HEK293 (cell line): ENCODE data around the gene B3GNT3.

ENCODE experiments used
- INSM2 ChIP-seq: fragments of 450-650 bp; formaldehyde crosslinking; IDR thresholded peaks from 2 replicates; pipeline ENCODE4 v1.5.1; 2016; ENCODE audit warnings: missing biosample characterization, missing genetic modification characterization
- MYNN ChIP-seq: fragments of 450-650 bp; formaldehyde crosslinking; IDR thresholded peaks from 2 replicates; pipeline ENCODE4 v1.5.1; 2016; ENCODE audit warnings: missing biosample characterization, missing genetic modification characterization, borderline replicate concordance
- RBAK ChIP-seq: fragments of 450-650 bp; formaldehyde crosslinking; IDR thresholded peaks from 2 replicates; pipeline ENCODE4 v1.5.1; 2016; ENCODE audit warnings: missing biosample characterization, missing genetic modification characterization
- SCRT2 ChIP-seq: fragments of 450-650 bp; formaldehyde crosslinking; IDR thresholded peaks from 2 replicates; pipeline ENCODE4 v1.5.1; 2016; ENCODE audit warnings: missing biosample characterization, missing genetic modification characterization
- ZBTB44 ChIP-seq: fragments of 450-650 bp; IDR thresholded peaks from 2 replicates; pipeline ENCODE4 v1.5.1; 2018; ENCODE audit warnings: missing biosample characterization, mild to moderate bottlenecking, missing genetic modification characterization
- ZFP69B ChIP-seq: fragments of 450-650 bp; formaldehyde crosslinking; IDR thresholded peaks from 2 replicates; pipeline ENCODE4 v1.5.1; 2016; ENCODE audit warnings: missing biosample characterization, missing genetic modification characterization
- ZNF10 ChIP-seq: fragments of 450-650 bp; formaldehyde crosslinking; IDR thresholded peaks from 2 replicates; pipeline ENCODE4 v1.5.1; 2017; ENCODE audit warnings: missing biosample characterization, missing genetic modification characterization
- ZNF155 ChIP-seq: fragments of 450-650 bp; formaldehyde crosslinking; IDR thresholded peaks from 2 replicates; pipeline ENCODE4 v1.5.1; 2016; ENCODE audit warnings: missing biosample characterization, missing genetic modification characterization
- ZNF175 ChIP-seq: fragments of 450-650 bp; formaldehyde crosslinking; IDR thresholded peaks from 2 replicates; pipeline ENCODE4 v1.5.1; 2016; ENCODE audit warnings: missing biosample characterization, missing genetic modification characterization
- ZNF2 ChIP-seq: fragments of 450-650 bp; formaldehyde crosslinking; IDR thresholded peaks from 2 replicates; pipeline ENCODE4 v1.5.1; 2016; ENCODE audit warnings: missing biosample characterization, missing genetic modification characterization
- ZNF24 ChIP-seq: fragments of 450-650 bp; formaldehyde crosslinking; IDR thresholded peaks from 2 replicates; pipeline ENCODE4 v1.5.1; 2016; ENCODE audit warnings: missing biosample characterization, missing genetic modification characterization
- ZNF26 ChIP-seq: fragments of 450-650 bp; formaldehyde crosslinking; IDR thresholded peaks from 2 replicates; pipeline ENCODE4 v1.5.1; 2016; ENCODE audit warnings: missing biosample characterization, missing genetic modification characterization
- ZNF274 ChIP-seq, 2 experiments: fragments of 200-500 bp in 1 of 2; fragments of 450-650 bp in 1 of 2; sonication (Bioruptor generic) in 1 of 2; formaldehyde crosslinking in 1 of 2; IDR thresholded peaks; 2 replicates each; pipeline versions ENCODE4 v1.5.1 to v1.6.1; 2014 to 2016; ENCODE audit warnings: borderline replicate concordance in 1 of 2, inconsistent platforms in 1 of 2, low read length in 1 of 2, missing biosample characterization in 1 of 2, missing genetic modification characterization in 1 of 2
- ZNF350 ChIP-seq: fragments of 450-650 bp; formaldehyde crosslinking; IDR thresholded peaks from 2 replicates; pipeline ENCODE4 v1.5.0; 2017; ENCODE audit warnings: missing biosample characterization, mild to moderate bottlenecking, missing genetic modification characterization
- ZNF404 ChIP-seq: fragments of 450-650 bp; formaldehyde crosslinking; IDR thresholded peaks from 2 replicates; pipeline ENCODE4 v1.5.1; 2017; ENCODE audit warnings: missing biosample characterization, missing genetic modification characterization
- ZNF416 ChIP-seq: fragments of 450-650 bp; formaldehyde crosslinking; IDR thresholded peaks from 2 replicates; pipeline ENCODE4 v1.5.1; 2016; ENCODE audit warnings: missing biosample characterization, missing genetic modification characterization
- ZNF510 ChIP-seq: fragments of 450-650 bp; formaldehyde crosslinking; IDR thresholded peaks from 2 replicates; pipeline ENCODE4 v1.5.1; 2018; ENCODE audit warnings: mild to moderate bottlenecking, missing genetic modification characterization, missing biosample characterization; ENCODE audit not compliant: insufficient replicate concordance
- ZNF521 ChIP-seq: fragments of 450-650 bp; formaldehyde crosslinking; IDR thresholded peaks from 2 replicates; pipeline ENCODE4 v1.5.1; 2017; ENCODE audit warnings: missing biosample characterization, mild to moderate bottlenecking, missing genetic modification characterization
- ZNF555 ChIP-seq: fragments of 450-650 bp; formaldehyde crosslinking; conservative IDR thresholded peaks from 2 replicates; pipeline ENCODE4 v1.5.1; 2017; ENCODE audit warnings: missing biosample characterization, mild to moderate bottlenecking, missing genetic modification characterization, inconsistent platforms
- ZNF76 ChIP-seq: fragments of 450-650 bp; formaldehyde crosslinking; IDR thresholded peaks from 2 replicates; pipeline ENCODE4; 2016; ENCODE audit warnings: low read depth, missing biosample characterization, missing genetic modification characterization, borderline replicate concordance
- ZNF768 ChIP-seq: fragments of 450-650 bp; formaldehyde crosslinking; IDR thresholded peaks from 2 replicates; pipeline ENCODE4 v1.5.1; 2018; ENCODE audit warnings: missing biosample characterization, mild to moderate bottlenecking, missing genetic modification characterization
- ZNF792 ChIP-seq: fragments of 450-650 bp; formaldehyde crosslinking; IDR thresholded peaks from 2 replicates; pipeline ENCODE4 v1.5.1; 2016; ENCODE audit warnings: missing biosample characterization, missing genetic modification characterization
- ZSCAN4 ChIP-seq: fragments of 450-650 bp; formaldehyde crosslinking; IDR thresholded peaks from 2 replicates; pipeline ENCODE4 v1.5.1; 2017; ENCODE audit warnings: missing biosample characterization, missing genetic modification characterization
- TF ChIP-seq, protein P1 (sequence below): fragments of 450-650 bp; formaldehyde crosslinking; IDR thresholded peaks from 2 replicates; pipeline ENCODE4 v1.5.1; 2017; ENCODE audit warnings: missing biosample characterization, missing genetic modification characterization
- TF ChIP-seq, protein P2 (sequence below): fragments of 450-650 bp; formaldehyde crosslinking; IDR thresholded peaks from 2 replicates; pipeline ENCODE4 v1.5.1; 2016; ENCODE audit warnings: missing biosample characterization, missing genetic modification characterization
- TF ChIP-seq, protein P3 (sequence below): fragments of 450-650 bp; formaldehyde crosslinking; IDR thresholded peaks from 2 replicates; pipeline ENCODE4 v1.5.1; 2016; ENCODE audit warnings: missing biosample characterization, missing genetic modification characterization, low read depth

B3GNT3 gene

GRCh38 chr19:17755977-17756670, 38.8 kb upstream of the B3GNT3 start (continued):
- no peak for TF ChIP-seq ZNF555 (tag by site-specific recombination)
- no peak for TF ChIP-seq ZSCAN4 (tag by site-specific recombination)
- no peak for TF ChIP-seq ZNF10 (tag by site-specific recombination)
- no peak for TF ChIP-seq ZNF76 (tag by site-specific recombination)
- TF ChIP-seq ZNF350 (tag by site-specific recombination): no peak
- peak; percentile 71 for TF ChIP-seq SCRT2 (tag by site-specific recombination)
- TF ChIP-seq ZFP69B (tag by site-specific recombination): peak; percentile 47; the same call in 1 of the 2 replicates
- TF ChIP-seq, protein P1, sequence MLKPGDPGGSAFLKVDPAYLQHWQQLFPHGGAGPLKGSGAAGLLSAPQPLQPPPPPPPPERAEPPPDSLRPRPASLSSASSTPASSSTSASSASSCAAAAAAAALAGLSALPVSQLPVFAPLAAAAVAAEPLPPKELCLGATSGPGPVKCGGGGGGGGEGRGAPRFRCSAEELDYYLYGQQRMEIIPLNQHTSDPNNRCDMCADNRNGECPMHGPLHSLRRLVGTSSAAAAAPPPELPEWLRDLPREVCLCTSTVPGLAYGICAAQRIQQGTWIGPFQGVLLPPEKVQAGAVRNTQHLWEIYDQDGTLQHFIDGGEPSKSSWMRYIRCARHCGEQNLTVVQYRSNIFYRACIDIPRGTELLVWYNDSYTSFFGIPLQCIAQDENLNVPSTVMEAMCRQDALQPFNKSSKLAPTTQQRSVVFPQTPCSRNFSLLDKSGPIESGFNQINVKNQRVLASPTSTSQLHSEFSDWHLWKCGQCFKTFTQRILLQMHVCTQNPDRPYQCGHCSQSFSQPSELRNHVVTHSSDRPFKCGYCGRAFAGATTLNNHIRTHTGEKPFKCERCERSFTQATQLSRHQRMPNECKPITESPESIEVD (tag by site-specific recombination): no peak
- no peak for TF ChIP-seq ZNF2 (tag by site-specific recombination)
- peak; percentile 98 for TF ChIP-seq MYNN (tag by site-specific recombination)
- TF ChIP-seq ZNF274 (IDR thresholded peaks at IDR 0.05; ENCODE audit: low read length): no peak
- no peak for TF ChIP-seq ZNF274 (tag by site-specific recombination; IDR thresholded peaks at IDR 0.05; ENCODE audit: borderline replicate concordance)
- TF ChIP-seq, protein P2, sequence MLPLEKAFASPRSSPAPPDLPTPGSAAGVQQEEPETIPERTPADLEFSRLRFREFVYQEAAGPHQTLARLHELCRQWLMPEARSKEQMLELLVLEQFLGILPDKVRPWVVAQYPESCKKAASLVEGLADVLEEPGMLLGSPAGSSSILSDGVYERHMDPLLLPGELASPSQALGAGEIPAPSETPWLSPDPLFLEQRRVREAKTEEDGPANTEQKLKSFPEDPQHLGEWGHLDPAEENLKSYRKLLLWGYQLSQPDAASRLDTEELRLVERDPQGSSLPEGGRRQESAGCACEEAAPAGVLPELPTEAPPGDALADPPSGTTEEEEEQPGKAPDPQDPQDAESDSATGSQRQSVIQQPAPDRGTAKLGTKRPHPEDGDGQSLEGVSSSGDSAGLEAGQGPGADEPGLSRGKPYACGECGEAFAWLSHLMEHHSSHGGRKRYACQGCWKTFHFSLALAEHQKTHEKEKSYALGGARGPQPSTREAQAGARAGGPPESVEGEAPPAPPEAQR (tag by site-specific recombination): no peak
- no peak for TF ChIP-seq ZNF404 (tag by site-specific recombination)
- TF ChIP-seq ZNF175 (tag by site-specific recombination): no peak
- no peak for TF ChIP-seq ZNF510 (tag by site-specific recombination)
- no peak for TF ChIP-seq ZNF792 (tag by site-specific recombination)
- TF ChIP-seq ZNF155 (tag by site-specific recombination): no peak
- TF ChIP-seq ZNF768: 0 out of 2 replicates have a peak, but pooled peaks have one; percentile 19
- TF ChIP-seq ZNF26 (tag by site-specific recombination): no peak
- no peak for TF ChIP-seq RBAK
- no peak for TF ChIP-seq ZNF416 (tag by site-specific recombination)
- no peak for TF ChIP-seq ZNF521 (tag by site-specific recombination)
- no peak for TF ChIP-seq INSM2 (tag by site-specific recombination)
- TF ChIP-seq ZNF24 (tag by site-specific recombination): no peak
- TF ChIP-seq, protein P3, sequence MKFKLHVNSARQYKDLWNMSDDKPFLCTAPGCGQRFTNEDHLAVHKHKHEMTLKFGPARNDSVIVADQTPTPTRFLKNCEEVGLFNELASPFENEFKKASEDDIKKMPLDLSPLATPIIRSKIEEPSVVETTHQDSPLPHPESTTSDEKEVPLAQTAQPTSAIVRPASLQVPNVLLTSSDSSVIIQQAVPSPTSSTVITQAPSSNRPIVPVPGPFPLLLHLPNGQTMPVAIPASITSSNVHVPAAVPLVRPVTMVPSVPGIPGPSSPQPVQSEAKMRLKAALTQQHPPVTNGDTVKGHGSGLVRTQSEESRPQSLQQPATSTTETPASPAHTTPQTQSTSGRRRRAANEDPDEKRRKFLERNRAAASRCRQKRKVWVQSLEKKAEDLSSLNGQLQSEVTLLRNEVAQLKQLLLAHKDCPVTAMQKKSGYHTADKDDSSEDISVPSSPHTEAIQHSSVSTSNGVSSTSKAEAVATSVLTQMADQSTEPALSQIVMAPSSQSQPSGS: no peak
- no peak for TF ChIP-seq ZBTB44 (tag by site-specific recombination)
